K562 (cell line): ENCODE results near the gene PLCB4. TPM values are rescaled to one million over a fixed set of nuclear protein-coding genes. Genes with fewer than 3 reads are reported as not detected.

Experiments
- ELF2 ChIP-seq: fragments of 250-450 bp; sonication (Bioruptor Pico); IDR thresholded peaks from 2 replicates; pipeline ENCODE4 v1.5.0; 2021; ENCODE audit warnings: mild to moderate bottlenecking
- MECOM ChIP-seq: fragments of 250-450 bp; sonication (Bioruptor Pico); IDR thresholded peaks from 2 replicates; pipeline ENCODE4 v1.8.0; 2022; ENCODE audit warnings: inconsistent platforms
- RUNX1 ChIP-seq: sonication (generic); IDR thresholded peaks from 2 replicates; pipeline ENCODE4 v1.6.1; 2016; ENCODE audit warnings: antibody characterized with exemption, low read depth
- polyA plus RNA-seq, 8 experiments: library from polyadenylated mRNA; depleted of rRNA in 4 of 8; stranded (reverse) in 5 of 8; unstranded in 3 of 8; fragments of >200 nt; fragmentation: Nextera tagmentation in 2 of 8; fragmentation: Illumina TruSeq in 1 of 8; extraction: Ambion mirVana in 2 of 8; extraction: Trizol in 1 of 8; gene quantifications; 2 replicates each; pipeline versions ENCODE4 v1.2.1 to v1.2.3, GENCODE V29; 2011 to 2014; ENCODE audit warnings: inconsistent platforms in 1 of 8, missing spikeins in 1 of 8
- total RNA-seq, 7 experiments: library from RNA; depleted of rRNA in 6 of 7; stranded (reverse); fragments of >200 nt in 6 of 7; fragmentation: Illumina TruSeq in 2 of 7; extraction: Trizol in 2 of 7; gene quantifications; 2 replicates each; pipeline versions ENCODE4 v1.2.1 to v1.2.3, GENCODE V29; 2011 to 2021; ENCODE audit warnings: low replicate concordance in 1 of 7
- TF ChIP-seq, protein P1 (sequence below): fragments of 250-450 bp; sonication (Bioruptor Pico); IDR thresholded peaks from 2 replicates; pipeline ENCODE4 v1.5.0; 2021; ENCODE audit warnings: mild to moderate bottlenecking, borderline replicate concordance
- TF ChIP-seq, protein P2 (sequence below), 2 experiments: fragments of 450-650 bp in 1 of 2; sonication (generic) in 1 of 2; formaldehyde crosslinking in 1 of 2; IDR thresholded peaks; 2 replicates each; pipeline versions ENCODE4 v1.7.1 to v1.9.0; 2016 to 2022; ENCODE audit warnings: inconsistent platforms in 1 of 2, mild to moderate bottlenecking in 1 of 2, missing genetic modification reagents in 1 of 2
- TF ChIP-seq, protein P3 (sequence below): fragments of 200-800 bp; sonication (Bioruptor generic); IDR thresholded peaks from 2 replicates; pipeline ENCODE4 v1.6.1; 2016; ENCODE audit warnings: missing genetic modification characterization, missing compliant biosample characterization

The PLCB4 gene
- total and polyA plus RNA-seq, 9 of the 15 experiments (the other 6 are each of a cell fraction or from before 2014, with no cell fraction given) = 0.20 to 2.9 (median 0.52) TPM

DNA sequence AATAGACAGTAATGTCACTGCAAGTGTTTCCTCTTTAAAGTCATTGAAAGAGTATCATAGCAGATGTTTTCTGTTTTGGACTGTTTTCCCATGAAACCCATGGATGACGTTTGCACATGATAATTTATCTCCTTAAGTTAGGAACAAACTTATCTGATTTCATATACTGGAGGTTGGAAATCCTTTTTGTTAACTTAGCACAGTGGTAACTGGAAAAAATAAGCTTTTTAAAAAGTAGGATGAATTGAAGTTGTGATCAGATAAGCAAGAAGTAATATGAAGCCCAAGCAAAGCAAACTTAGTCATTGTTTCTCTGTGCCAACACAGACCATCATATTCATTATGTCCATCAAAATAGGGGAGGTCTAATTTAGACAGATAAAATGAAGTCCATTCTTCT is 61.6 kb downstream of the PLCB4 start (continued):
- TF ChIP-seq, protein P1, sequence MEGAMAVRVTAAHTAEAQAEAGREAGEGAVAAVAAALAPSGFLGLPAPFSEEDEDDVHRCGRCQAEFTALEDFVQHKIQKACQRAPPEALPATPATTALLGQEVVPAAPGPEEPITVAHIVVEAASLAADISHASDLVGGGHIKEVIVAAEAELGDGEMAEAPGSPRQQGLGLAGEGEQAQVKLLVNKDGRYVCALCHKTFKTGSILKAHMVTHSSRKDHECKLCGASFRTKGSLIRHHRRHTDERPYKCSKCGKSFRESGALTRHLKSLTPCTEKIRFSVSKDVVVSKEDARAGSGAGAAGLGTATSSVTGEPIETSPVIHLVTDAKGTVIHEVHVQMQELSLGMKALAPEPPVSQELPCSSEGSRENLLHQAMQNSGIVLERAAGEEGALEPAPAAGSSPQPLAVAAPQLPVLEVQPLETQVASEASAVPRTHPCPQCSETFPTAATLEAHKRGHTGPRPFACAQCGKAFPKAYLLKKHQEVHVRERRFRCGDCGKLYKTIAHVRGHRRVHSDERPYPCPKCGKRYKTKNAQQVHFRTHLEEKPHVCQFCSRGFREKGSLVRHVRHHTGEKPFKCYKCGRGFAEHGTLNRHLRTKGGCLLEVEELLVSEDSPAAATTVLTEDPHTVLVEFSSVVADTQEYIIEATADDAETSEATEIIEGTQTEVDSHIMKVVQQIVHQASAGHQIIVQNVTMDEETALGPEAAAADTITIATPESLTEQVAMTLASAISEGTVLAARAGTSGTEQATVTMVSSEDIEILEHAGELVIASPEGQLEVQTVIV (CRISPR knock-in tag) = no peak
- TF ChIP-seq, protein P2, sequence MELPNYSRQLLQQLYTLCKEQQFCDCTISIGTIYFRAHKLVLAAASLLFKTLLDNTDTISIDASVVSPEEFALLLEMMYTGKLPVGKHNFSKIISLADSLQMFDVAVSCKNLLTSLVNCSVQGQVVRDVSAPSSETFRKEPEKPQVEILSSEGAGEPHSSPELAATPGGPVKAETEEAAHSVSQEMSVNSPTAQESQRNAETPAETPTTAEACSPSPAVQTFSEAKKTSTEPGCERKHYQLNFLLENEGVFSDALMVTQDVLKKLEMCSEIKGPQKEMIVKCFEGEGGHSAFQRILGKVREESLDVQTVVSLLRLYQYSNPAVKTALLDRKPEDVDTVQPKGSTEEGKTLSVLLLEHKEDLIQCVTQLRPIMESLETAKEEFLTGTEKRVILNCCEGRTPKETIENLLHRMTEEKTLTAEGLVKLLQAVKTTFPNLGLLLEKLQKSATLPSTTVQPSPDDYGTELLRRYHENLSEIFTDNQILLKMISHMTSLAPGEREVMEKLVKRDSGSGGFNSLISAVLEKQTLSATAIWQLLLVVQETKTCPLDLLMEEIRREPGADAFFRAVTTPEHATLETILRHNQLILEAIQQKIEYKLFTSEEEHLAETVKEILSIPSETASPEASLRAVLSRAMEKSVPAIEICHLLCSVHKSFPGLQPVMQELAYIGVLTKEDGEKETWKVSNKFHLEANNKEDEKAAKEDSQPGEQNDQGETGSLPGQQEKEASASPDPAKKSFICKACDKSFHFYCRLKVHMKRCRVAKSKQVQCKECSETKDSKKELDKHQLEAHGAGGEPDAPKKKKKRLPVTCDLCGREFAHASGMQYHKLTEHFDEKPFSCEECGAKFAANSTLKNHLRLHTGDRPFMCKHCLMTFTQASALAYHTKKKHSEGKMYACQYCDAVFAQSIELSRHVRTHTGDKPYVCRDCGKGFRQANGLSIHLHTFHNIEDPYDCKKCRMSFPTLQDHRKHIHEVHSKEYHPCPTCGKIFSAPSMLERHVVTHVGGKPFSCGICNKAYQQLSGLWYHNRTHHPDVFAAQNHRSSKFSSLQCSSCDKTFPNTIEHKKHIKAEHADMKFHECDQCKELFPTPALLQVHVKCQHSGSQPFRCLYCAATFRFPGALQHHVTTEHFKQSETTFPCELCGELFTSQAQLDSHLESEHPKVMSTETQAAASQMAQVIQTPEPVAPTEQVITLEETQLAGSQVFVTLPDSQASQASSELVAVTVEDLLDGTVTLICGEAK (IDR thresholded peaks at IDR 0.05) = no peak
- TF ChIP-seq, protein P2 (CRISPR knock-in tag; IDR thresholded peaks at IDR 0.05) = no peak
- TF ChIP-seq RUNX1 = no peak
- TF ChIP-seq, protein P3, sequence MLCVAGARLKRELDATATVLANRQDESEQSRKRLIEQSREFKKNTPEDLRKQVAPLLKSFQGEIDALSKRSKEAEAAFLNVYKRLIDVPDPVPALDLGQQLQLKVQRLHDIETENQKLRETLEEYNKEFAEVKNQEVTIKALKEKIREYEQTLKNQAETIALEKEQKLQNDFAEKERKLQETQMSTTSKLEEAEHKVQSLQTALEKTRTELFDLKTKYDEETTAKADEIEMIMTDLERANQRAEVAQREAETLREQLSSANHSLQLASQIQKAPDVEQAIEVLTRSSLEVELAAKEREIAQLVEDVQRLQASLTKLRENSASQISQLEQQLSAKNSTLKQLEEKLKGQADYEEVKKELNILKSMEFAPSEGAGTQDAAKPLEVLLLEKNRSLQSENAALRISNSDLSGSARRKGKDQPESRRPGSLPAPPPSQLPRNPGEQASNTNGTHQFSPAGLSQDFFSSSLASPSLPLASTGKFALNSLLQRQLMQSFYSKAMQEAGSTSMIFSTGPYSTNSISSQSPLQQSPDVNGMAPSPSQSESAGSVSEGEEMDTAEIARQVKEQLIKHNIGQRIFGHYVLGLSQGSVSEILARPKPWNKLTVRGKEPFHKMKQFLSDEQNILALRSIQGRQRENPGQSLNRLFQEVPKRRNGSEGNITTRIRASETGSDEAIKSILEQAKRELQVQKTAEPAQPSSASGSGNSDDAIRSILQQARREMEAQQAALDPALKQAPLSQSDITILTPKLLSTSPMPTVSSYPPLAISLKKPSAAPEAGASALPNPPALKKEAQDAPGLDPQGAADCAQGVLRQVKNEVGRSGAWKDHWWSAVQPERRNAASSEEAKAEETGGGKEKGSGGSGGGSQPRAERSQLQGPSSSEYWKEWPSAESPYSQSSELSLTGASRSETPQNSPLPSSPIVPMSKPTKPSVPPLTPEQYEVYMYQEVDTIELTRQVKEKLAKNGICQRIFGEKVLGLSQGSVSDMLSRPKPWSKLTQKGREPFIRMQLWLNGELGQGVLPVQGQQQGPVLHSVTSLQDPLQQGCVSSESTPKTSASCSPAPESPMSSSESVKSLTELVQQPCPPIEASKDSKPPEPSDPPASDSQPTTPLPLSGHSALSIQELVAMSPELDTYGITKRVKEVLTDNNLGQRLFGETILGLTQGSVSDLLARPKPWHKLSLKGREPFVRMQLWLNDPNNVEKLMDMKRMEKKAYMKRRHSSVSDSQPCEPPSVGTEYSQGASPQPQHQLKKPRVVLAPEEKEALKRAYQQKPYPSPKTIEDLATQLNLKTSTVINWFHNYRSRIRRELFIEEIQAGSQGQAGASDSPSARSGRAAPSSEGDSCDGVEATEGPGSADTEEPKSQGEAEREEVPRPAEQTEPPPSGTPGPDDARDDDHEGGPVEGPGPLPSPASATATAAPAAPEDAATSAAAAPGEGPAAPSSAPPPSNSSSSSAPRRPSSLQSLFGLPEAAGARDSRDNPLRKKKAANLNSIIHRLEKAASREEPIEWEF (CRISPR knock-in tag) = no peak
- no peak for TF ChIP-seq ELF2 (CRISPR knock-in tag)
- TF ChIP-seq MECOM (CRISPR knock-in tag) = no peak
